Hippocampal formation (tissue), 2 donors: ENCODE results near the gene ZNF749.

Experiments
- DNase-seq, 2 donors: peaks; one replicate each; lab custom pipeline; 2025; lab: John Stamatoyannopoulos, UW

ZNF749 gene

GRCh38 chr19:57435062-57435978, at the start of gene ZNF749:
ZNF749 (plus strand) TSS chr19:57435325; CDS start chr19:57435579, 254 bp downstream.
- peak; percentile 96 to 97 for DNase-seq

DNA sequence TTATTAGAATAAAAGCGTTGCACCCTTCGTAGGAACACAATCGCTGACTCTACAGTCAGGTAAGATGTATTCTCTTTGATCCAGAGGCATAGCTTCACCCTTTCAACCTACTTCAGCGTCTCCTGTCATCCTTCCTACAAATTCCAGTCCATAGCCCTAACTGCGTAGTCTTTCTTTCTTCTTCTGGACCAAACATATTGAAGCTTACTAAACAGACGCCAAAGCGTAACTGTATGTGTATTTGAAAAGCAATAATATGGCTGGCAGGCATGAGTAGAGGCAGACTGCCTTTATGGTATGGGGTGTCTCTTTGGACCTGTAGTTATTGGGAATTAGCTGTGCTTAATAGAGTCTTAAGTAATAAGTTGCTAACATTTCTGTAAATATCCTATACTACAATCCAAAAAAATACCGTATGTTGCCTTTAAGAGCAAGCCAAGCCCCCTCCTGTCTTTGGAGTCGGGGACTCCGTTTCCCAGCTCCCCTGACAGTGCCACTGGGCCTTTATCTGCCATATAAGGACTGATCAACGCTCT, 45.9 kb upstream of the ZNF749 start:
- DNase-seq = no peak

DNA sequence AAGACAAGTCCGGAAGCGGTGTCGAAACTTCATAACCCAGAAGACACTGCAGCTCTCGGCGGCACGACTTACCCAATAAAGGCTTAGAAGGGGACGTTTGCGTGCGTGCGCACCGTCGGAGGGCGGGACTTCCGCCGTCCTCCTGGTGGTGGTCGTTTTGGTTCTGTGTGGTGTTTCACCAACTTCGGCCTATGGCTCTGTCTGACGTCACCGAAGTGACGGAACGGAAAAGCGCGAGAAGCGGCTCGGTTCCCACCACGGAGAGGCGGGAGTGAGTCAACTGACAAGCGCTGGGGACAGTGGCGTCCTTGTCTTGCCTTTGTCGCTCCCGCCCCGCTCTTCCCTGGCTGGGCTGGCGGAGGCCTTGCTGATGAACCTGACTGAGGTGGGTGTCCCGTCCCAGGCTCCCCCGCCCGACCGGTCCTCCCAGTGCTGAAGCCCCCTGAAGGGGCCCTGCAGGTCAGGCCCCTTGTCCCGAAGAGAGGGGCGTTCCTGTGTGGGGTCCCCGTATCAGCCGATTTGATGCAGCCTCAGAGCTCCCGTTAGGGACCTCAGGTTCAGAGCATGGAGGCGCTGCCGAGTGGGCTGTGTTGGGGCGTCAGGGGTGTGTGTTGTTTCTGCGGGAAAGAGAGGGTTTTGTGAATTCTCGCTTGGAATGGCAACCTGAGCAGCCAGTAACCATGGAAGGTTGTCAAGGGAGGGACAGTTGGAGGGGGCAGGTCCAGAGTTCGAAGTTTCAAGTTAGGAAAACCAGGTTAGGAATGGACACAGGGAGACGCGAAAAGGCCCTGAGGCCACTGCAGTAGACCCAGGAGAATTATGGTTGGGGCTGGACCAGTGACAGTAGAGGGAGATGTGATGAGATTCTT, 45.2 kb upstream of the ZNF749 start, which contains the start of gene ZNF548:
ZNF548 (plus strand) TSS at position 125 of the 869 bp plus-strand sequence; CDS start at position 371, 246 bp downstream.
- DNase-seq = peak; percentile 93 to 98

DNA sequence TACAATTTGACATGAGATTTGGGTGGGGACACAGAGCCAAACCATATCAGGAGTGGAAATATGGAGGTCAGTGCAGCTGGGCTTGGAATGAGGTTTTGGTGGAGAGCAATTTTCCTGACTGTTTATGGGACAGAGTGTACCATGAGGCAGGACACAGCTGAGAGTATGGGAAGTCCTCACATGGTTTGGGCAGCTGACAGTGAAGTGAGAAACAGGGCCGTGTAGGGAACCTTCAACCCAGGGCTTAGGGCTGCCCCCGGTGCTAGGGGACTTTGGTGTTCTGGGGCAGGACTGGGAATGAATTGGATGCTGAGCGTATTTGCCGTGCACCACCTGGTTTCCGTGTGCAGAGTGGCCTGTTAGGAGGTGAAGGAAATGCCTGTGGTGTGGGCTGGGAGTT, 39.4 kb upstream of the ZNF749 start:
- no peak for DNase-seq

GRCh38 chr19:57398868-57399267, 36.3 kb upstream of the ZNF749 start:
- DNase-seq = no peak

- DNase-seq = no peak
Measured at GRCh38 chr19:57403737-57404563, 31.2 kb upstream of the ZNF749 start.

DNA sequence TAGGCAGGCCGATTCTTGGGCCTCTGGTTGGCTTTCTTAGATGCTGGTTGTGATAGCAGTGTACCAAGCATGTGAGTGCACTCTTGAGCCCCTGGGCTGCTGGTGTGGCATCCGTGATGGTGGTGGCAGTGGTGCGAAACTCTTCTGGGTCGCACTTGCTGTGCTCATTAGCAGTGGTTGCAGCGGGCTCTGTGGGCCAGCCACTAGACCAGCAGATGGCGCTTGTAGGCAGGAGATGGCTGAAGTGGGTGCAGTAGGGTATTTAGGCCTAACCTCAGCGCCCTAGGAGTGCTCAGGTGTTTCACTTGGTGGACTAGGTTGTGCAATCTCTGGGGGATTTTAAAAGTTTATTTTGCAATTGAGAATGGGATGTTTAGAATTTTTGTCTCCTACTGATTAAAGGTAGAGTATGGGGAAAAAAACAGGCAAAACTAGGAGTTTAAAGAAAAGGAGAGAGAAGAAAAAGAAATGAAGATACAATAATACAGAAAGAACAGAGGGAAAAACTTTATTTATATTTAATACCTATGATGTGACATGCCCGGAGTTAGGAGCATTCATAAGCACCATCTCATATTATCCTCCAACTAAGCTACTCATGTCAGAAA, 28.5 kb upstream of the ZNF749 start:
- DNase-seq = peak in 1 of 2 donors; percentile 5

- peak; percentile 91 to 94 for DNase-seq
Measured at GRCh38 chr19:57410877-57411671, 24.1 kb upstream of the ZNF749 start, which contains the start of gene ZNF17. ZNF17 (plus strand) TSS chr19:57411161; CDS start chr19:57413616, 2,455 bp downstream.

DNA sequence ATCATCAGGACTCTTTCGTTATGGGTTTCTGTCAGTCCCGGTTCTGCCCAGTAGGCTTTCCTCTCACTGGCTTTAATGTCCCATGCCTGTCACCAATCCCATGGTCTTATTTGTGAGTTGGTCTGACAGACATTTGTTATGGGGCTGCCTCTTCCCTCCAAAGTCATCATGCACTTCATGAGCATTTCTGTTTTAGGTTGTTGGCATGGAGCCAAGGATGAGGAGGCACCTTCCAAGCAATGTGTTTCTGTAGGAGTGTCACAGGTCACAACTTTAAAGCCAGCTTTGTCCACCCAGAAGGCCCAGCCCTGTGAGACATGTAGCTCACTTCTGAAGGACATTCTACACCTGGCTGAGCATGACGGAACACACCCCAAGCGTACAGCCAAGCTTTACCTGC, 15.7 kb upstream of the ZNF749 start:
- DNase-seq = no peak

DNA sequence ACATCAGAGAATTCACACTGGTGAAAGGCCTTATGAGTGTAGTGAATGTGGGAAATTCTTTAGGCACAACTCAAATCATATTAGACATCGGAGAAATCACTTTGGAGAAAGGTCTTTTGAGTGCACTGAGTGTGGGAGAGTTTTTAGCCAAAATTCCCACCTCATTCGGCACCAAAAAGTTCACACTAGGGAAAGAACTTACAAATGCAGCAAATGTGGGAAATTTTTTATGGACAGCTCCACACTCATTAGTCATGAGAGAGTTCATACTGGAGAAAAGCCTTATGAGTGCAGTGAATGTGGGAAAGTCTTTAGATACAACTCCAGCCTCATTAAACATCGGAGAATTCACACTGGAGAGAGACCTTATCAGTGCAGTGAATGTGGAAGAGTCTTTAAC, 14.1 kb upstream of the ZNF749 start:
- no peak for DNase-seq

GRCh38 chr19:57434386-57435061, 601 bp upstream of the ZNF749 start:
- no peak for DNase-seq

GRCh38 chr19:57436417-57436816, 1.3 kb downstream of the ZNF749 start:
- DNase-seq = no peak

GRCh38 chr19:57437931-57438330, 2.8 kb downstream of the ZNF749 start:
- DNase-seq = no peak

GRCh38 chr19:57438925-57439324, 3.8 kb downstream of the ZNF749 start:
- no peak for DNase-seq

DNA sequence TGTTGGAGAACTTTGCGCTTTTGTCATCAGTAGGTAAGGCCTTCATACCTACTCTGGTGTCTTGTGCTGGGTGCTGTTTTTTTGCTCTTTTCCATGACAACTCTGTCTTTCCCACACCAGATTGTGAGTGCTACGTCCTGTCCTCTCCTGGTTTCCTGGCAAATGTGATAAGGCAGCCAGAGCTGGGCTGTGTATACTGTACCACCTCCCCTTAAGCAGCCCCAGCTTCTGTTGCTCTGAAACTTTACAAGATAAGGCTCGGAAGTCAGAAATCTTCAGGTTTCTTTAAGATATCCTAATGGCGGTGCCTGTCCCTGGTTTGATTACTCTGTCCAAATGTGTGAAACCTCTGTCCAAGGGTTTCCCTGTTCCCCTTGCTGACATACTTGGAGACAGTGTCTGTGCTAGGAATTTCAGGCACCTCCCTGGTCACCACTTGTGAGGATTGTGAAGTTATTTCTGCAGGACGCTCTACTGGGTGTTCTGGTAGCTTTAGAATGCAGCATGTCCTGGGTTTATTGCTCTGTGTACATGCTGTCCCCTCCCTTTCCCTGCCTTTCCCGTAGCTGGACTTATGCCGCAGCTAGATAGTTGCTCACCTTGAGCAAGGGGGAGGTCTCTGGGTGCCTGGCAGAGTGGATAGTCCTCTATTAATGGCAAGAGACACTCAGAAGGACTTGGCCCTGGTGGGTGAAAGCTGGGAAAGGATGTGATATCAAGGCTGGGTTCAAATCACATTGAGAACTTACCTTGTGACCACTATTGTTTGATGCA, 7.0 kb downstream of the ZNF749 start:
- DNase-seq = no peak

GRCh38 chr19:57443121-57443696, 8.1 kb downstream of the ZNF749 start:
- DNase-seq = no peak

GRCh38 chr19:57452307-57452706, 17.2 kb downstream of the ZNF749 start:
- no peak for DNase-seq

GRCh38 chr19:57465680-57466381, 30.7 kb downstream of the ZNF749 start:
- no peak for DNase-seq
